Left kidney (tissue), 8 donors: ENCODE results near the gene SMTNL2. TPM values are rescaled to one million over a fixed set of nuclear protein-coding genes. Genes with fewer than 3 reads are reported as not detected.
A peak's percentile ranks its signal among the peaks of the same experiment; 100 is the strongest.

ENCODE experiments used
- DNase-seq: peaks from one replicate; pipeline ENCODE4 v3.0.0-alpha.2; 2013
- long read RNA-seq, 8 donors: transcript quantifications; one replicate each; lab custom pipeline, GENCODE V29; 2026
- polyA plus RNA-seq: library from polyadenylated mRNA; unstranded; fragments of 120-200 nt; gene quantifications from one replicate; pipeline ENCODE4 v1.2.1, GENCODE V29; 2013; ENCODE audit not compliant: insufficient read length

SMTNL2 gene
- 57.5 TPM for polyA plus RNA-seq
- long read RNA-seq, donor 1, transcript SMTNL2-202 (8 exons, 2,280 nt), result major isoform, 9 of 66 reads
- long read RNA-seq, donor 1, partial matches to known transcripts, result 57 of 66 reads
- long read RNA-seq, donor 1, other reads (novel, unspliced or antisense), result 0 of 66 reads
- long read RNA-seq, donor 2, transcript SMTNL2-202 (8 exons, 2,280 nt), result major isoform, 12 of 12 reads
- long read RNA-seq, donor 2, partial matches to known transcripts, result 0 of 12 reads
- long read RNA-seq, donor 2, other reads (novel, unspliced or antisense), result 0 of 12 reads
- long read RNA-seq, donor 3, transcript SMTNL2-202 (8 exons, 2,280 nt), result major isoform, 10 of 23 reads
- long read RNA-seq, donor 3, partial matches to known transcripts, result 12 of 23 reads
- long read RNA-seq, donor 3, other reads (novel, unspliced or antisense), result 0 of 23 reads
- long read RNA-seq, donor 4, partial matches to known transcripts, result 0 of 1 reads
- long read RNA-seq, donor 4, other reads (novel, unspliced or antisense), result 0 of 1 reads
- long read RNA-seq, donor 5, transcript SMTNL2-202 (8 exons, 2,280 nt), result major isoform, 16 of 16 reads
- long read RNA-seq, donor 5, partial matches to known transcripts, result 0 of 16 reads
- long read RNA-seq, donor 5, other reads (novel, unspliced or antisense), result 0 of 16 reads
- long read RNA-seq, donor 6, transcript SMTNL2-202 (8 exons, 2,280 nt), result major isoform, 8 of 27 reads
- long read RNA-seq, donor 6, partial matches to known transcripts, result 18 of 27 reads
- long read RNA-seq, donor 6, other reads (novel, unspliced or antisense), result 0 of 27 reads
- long read RNA-seq, donor 7, transcript SMTNL2-202 (8 exons, 2,280 nt), result major isoform, 15 of 43 reads
- long read RNA-seq, donor 7, partial matches to known transcripts, result 26 of 43 reads
- long read RNA-seq, donor 7, other reads (novel, unspliced or antisense), result 0 of 43 reads
- long read RNA-seq, donor 8, transcript SMTNL2-202 (8 exons, 2,280 nt), result major isoform, 6 of 6 reads
- long read RNA-seq, donor 8, partial matches to known transcripts, result 0 of 6 reads
- long read RNA-seq, donor 8, other reads (novel, unspliced or antisense), result 0 of 6 reads

DNA sequence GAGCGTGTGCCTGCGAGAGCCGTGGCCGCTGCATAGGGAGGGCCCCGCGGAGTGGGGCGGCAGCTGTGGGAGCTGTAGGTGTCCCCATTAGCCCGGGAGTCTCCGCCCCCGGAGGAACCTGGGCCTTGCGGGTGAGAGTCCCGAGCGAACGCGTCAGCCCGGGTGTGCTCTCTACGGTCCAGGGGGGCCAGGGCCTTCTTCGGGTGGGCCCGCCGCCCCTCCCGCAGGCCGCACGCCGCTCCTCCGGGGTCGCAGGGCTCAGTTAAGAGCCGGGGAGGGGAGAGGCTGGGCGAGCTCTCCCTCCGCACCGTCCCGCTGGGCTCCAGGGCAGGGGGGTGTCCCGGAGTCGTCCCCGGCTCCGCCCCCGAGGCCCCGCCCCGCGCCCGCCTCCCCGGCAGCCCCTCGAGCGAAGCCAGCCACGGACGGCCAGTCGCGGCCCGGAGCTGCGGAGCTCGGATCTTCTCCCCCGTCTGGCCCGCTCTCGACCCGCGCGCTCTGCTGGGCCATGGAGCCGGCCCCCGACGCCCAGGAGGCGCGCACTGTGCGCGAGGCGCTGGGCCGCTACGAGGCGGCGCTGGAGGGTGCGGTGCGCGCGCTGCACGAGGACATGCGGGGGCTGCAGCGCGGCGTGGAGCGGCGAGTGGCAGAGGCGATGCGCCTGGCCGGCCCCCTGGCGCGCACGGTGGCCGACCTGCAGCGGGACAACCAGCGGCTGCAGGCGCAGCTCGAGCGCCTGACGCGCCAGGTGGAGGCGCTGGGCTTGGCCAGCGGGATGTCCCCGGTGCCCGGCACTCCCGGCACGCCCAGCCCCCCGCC is at the start of gene SMTNL2:
SMTNL2 (plus strand) TSS at position 429 of the 816 bp plus-strand sequence; CDS start at position 506, 77 bp downstream.
- peak; percentile 78 for DNase-seq

GRCh38 chr17:4534928-4535666 is 49.2 kb upstream of the SMTNL2 start:
- no peak for DNase-seq

GRCh38 chr17:4535667-4536258 is 48.6 kb upstream of the SMTNL2 start:
- DNase-seq, result no peak

- no peak for DNase-seq
Observed at GRCh38 chr17:4536259-4536741, 48.0 kb upstream of the SMTNL2 start.

DNA sequence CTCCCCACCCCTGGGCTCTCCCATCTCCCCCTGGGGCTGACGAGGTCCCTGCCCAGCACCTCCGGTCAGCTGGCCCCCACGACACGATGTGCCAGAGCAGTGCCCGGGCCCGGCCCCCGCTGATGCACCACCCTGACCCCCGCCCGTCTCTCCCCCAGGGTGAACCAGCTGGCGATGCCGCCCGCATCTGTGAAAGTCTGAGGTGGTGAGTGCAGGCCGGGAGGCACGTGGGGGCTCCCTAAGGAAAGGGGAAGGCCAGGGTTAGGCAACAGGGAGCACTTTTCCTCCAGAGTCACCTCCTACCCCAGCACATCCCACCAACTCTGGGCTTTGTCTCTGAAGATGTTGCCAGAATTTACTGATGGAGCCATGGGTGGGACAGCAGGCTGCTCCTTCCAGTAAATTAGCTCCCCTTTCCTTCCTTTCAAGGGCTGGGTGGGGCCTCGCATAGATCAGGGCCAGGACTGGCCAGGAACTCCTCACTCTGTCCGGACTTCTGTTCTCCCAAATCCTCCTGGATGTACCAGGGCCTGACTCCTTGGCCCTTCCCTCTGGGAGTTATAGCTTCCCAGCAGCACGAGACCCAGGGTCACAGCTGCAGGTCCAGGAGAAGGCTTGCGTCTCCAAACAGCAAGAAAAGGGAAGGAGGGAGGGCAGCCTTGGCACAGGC is 47.5 kb upstream of the SMTNL2 start:
- DNase-seq, result no peak

DNA sequence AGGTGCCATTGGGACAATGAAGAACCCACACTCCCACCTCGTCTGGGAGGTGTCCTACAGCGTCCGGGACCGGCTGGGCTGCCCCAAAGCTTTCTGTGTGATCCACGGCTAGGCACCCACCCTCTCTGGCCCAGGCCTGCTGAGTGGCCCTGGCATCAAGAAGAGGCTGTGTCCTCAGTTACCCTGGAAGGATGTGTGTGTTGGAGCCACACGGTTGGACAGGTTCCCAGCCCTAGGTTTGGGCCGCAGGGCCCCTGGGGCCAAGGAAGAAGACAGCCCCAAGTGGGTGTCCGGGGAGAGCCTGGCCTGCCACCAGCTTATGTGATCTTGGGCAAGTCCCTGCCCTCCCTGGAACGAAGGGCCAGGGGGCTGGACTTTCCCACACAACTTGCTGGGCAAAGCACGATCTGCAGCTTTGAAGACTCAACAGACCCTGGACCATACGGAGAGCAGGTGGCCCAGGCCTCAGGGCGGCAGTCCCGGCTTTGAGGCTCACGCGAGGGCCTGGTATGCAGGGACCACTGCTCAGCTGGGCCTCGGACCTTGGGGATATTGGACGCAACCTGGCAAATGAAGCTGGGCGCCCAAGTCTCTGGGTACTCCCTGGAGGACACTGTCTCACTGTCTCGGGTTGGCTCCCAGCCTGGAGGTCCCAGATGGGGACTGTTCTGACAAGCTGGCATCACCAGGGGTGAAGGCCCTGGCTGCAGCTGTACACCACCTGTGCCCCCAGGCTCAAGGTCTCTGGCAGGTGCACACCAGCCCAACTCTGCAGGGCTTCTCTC is 46.7 kb upstream of the SMTNL2 start:
- no peak for DNase-seq

DNA sequence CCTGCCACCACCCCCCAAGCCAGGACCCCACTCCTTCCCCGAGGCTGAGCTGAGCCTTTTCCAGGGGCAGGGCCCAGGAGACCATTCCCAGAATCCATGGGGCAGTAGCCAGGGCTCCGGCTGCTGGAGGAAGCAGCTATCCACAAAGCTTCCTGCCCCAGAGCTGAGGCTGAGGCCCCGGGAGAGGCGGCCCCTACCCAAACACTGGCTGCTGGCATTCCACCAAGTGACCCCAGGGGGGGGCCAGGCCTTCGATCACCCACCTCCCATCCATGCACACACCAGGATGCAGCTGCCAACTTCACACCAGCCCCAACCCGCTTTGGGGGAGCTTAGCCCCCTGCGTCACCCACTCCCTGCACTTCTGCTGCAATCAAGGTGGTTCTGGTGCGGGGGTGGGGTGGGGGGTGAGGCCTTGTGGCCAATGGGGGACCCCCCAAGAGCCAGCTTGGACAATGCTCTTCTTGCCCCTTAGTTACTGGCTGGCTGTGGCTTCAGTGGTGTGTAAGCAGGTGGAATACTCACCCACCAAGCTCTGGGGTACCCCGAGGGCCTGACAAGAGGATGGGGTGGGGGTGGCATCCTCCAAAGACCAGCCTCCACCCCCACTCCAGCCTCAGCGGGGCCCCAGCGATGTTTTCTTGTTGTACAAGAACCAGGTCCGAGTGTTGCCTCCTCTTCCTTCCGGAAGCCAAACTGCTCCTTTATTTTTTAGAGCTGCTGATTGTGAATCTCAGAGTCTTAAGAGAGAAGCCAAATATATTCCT is 45.9 kb upstream of the SMTNL2 start:
- no peak for DNase-seq

DNA sequence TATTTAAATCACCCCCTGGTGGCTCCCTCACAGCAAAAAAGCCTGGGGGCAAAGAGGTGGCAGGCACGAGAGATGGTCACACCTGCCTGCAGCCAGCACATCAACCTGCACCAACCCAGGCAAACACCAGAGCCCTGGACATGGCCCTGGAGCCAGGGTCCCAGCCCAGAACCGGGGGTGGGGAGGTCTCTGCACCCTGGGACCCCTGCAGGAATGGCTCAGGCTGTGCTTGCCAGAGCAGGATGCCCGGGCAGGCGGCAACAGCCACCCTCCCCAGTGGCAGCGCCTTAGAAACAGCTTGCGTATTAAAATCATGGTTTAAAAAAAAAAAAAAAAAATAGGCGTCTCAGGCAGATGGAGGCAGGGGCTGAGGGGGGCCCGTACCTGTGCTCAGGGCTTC is 45.3 kb upstream of the SMTNL2 start:
- DNase-seq, result no peak

DNA sequence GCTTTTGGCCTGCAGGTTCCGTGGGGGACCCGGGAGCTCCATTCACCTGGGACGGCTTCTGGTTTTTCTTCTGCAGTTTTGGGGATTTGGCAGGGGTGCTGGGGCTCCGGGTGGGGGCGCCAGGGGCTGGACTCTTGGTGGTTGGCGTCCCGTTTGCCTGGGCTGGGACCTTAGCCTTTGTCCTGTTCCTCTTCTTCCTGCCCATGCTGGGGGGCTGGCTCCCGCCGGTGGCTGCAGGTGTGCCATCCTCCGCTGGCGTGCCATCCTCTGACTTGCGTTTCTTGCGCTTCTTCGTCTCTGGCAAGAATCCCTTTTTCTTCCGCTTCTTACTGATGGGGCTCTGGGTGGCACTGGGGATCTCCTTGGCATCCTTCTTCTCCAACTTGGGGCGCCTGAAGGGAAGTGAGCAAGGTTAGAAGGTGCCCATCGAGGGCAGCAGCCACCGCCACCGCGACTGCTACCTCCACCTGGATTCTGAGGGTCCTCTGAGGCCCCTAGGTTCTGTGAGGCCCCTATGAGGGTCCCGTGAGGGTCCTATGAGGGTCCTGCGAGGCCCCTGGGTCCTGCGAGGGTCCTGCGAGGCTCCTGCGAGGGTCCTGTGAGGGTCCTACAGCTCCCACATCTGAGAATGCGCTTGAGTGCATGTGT is 44.6 kb upstream of the SMTNL2 start:
- DNase-seq, result no peak

- no peak for DNase-seq
Observed at GRCh38 chr17:4540224-4540651, 44.1 kb upstream of the SMTNL2 start.

DNA sequence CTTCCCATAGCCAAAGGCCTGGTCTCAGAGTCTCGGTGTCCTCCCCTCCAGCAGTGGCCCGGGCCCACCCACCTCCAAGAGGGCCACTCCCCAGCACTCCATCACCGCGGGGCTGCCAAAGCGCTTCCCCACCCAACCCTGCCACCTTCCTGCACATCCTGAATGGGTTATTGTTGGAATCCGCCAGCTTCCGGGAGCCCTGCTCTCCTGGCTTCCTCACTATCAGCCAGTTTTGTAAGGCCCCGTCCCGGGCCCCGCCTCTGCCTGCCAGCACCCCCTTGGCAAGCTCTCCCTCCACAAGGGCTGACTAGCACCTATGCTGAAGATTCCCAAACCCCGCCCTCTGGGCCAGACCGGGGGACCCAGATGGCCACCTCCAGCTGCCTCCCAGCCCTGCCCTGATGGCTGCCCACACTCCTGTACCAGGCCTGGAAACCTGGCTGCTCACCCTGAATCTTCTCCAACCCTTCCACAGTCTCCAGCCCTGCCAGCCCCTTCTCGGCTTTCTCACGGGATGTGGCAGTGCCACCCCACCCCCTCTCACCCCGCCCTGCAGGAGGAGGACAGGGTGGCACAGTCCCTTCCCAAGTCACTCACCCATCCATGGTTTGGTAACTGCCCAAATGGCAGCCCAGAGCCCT is 43.5 kb upstream of the SMTNL2 start:
- DNase-seq, result no peak

GRCh38 chr17:4541328-4542002 is 42.9 kb upstream of the SMTNL2 start:
- no peak for DNase-seq

GRCh38 chr17:4542003-4542725 is 42.2 kb upstream of the SMTNL2 start:
- no peak for DNase-seq

DNA sequence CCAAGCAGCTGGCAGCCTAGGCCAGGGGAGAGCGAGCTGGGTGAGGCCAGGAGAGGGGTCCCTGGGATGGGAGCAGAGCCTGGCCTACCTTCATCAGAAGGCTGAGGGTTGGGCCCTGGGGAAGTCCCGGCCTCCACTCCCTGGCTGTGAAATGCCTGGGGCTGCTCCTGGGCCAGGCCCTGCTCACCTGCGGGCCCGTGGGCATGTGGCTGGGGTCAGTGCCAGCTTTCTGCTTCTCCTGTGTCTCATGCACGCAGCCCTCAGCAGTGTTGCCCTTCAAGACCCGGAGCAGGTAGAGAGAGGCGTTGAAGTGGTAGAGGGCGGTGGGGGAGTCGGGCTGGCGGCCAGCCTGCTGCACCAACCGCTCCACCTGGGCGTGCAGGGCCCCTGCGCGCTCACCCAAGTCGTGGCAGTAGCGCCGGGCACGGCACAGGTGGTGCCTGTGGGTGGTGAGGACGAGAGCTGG is 41.6 kb upstream of the SMTNL2 start:
- DNase-seq, result no peak

GRCh38 chr17:4543557-4544026 is 40.7 kb upstream of the SMTNL2 start:
- no peak for DNase-seq
